ENCODE data around the gene BAMBI.

- TF ChIP-seq ZBTB33 (IDR thresholded peaks at IDR 0.05; ENCODE audit: borderline replicate concordance, low read depth) (no peak), FOXM1 (IDR thresholded peaks at IDR 0.05; ENCODE audit: low read depth) (no peak), TEAD4 (IDR thresholded peaks at IDR 0.05; ENCODE audit: borderline replicate concordance, insufficient read depth) (no peak)
Measured at GRCh38 chr10:28677888-28678686, 766 bp downstream of the BAMBI start.

Measured in SK-N-SH (cell line).